VCaP (cell line): Measurements from ENCODE around the gene CCDC86.

ENCODE experiments used
- H3K27ac ChIP-seq: fragments of 450-650 bp; 2 replicates; pipeline ENCODE4 v1.5.1; 2017
- CTCF ChIP-seq: fragments of 450-650 bp; conservative IDR thresholded peaks from 2 replicates; pipeline ENCODE4 v1.5.1; 2017; ENCODE audit warnings: mild to moderate bottlenecking, moderate library complexity

The CCDC86 gene

DNA sequence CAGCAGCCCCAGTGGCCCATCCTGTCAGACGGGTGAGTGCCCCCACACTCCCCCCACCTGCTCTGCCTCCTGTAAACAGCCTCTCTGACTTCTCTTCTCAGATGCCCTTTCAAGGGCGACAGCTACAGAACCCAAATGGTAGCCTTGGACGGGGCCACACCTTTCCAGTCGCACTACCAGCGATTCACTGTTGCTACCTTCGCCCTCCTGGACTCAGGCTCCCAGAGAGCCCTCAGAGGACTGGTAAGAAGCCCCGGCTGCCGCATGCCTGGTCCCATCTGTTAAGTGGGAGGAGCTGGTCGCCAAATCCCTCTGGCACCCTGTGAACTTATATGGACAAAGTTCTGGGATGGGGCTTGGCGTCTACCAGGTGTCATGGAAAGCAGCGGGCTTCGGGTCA, 31.6 kb downstream of the CCDC86 start:
- no peak for TF ChIP-seq CTCF
- no peak overlapping the region for H3K27ac ChIP-seq

GRCh38 chr11:60874421-60875365, 32.8 kb downstream of the CCDC86 start:
- no peak for TF ChIP-seq CTCF
- H3K27ac ChIP-seq: 0 out of 2 replicates have a peak overlapping the region, but pooled peaks have one; percentile 5

- H3K27ac ChIP-seq: no peak overlapping the region
- TF ChIP-seq CTCF: no peak
Observed at GRCh38 chr11:60875366-60876167, 33.7 kb downstream of the CCDC86 start.

- no peak overlapping the region for H3K27ac ChIP-seq
- TF ChIP-seq CTCF: no peak
Observed at GRCh38 chr11:60876168-60876485, 34.2 kb downstream of the CCDC86 start.

GRCh38 chr11:60878245-60879101, 36.6 kb downstream of the CCDC86 start:
- no peak overlapping the region for H3K27ac ChIP-seq
- TF ChIP-seq CTCF: no peak

DNA sequence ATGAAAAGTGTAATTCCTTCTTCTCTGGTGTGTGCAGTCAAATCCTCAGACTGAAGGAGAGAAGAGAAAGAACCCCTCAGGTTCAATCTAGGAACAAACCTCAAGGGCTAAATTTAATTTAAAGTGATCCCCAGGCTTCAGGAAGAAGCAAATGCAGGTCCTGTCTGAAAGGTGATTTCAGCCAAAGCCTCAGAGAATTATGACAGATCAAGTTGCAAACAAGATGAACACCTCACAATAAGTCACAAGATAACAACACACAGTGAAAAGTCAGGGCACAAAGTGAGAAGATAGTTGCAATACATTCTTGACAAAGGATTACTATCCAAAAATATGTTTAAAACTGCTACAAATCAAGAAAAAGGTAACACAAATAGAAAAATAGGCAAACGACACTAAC, 37.2 kb downstream of the CCDC86 start:
- no peak overlapping the region for H3K27ac ChIP-seq
- no peak for TF ChIP-seq CTCF
